AG08395 (cell line): ENCODE results near the gene MEGF6.
"Not testable (repeated sequence)": the region's sequence is repeated elsewhere in the genome, so short reads cannot be mapped to it uniquely, and the experiment has no call there.

Experiments used
- DNase-seq: peaks from one replicate; pipeline ENCODE4 v3.0.0; 2012; ENCODE audit warnings: mixed read lengths, low spot score

MEGF6 gene

DNA sequence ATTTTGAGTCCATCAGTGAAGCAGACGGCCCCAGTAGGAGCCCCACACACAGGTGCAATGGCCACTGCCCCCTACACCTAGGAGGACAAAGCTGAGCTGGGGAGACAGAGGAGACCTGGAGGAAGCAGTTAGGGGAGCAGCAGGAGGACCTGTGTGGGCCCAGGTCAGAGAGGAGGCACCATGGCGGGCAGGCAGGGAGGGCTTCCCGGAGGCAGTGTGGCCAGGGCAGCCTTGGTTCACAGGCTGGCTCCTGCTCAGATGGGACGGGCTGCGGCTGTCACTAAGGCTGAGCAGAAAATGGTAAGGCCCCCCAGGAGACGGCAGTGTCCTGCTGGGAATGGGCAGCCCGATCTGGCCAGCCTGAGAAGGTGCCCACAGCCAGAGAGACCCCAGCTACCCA is 15.4 kb downstream of the MEGF6 start:
- DNase-seq, result no peak

GRCh38 chr1:3594706-3595377 is 16.5 kb downstream of the MEGF6 start:
- DNase-seq, result no peak

DNA sequence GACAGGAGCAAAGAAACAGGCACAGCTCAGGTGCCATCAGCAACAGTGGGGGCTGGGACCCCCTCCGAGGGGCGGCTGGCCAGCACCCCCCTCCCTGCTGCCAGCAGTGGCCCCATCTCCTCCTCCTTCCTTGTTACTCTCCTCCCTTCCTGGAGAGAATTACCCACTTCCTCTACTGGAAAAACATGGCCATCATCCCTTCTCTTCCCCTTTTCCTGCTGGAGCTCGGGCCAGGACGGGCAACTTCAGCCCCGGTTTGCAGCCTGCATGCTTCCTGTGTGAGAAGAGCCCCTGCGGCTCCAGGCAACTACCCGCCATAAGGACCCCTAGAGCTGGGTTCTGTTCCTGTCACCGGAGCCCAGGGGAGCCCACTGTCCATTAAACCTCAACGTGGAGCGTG is 17.6 kb downstream of the MEGF6 start:
- no peak for DNase-seq

DNA sequence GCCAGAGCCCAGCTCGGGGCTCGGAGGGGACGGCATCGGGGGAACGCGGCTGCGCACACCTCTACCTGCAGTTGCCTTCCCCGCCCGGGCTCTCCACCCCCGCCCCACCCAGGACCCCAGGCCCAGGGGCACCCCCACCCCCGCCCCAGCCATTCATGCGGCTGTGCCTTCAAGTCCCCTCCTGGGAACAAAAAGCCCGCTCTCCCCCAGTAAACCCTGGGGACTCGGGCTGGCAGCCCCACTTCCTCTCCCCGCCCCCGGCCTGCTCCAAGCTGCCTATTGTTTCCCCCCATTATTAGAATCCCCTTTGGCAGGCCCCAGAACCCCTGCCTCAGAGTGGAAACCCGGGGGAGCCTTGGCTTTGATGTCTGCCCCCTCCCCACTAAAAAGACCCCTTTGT is 18.0 kb downstream of the MEGF6 start:
- DNase-seq, result no peak

GRCh38 chr1:3590951-3591865 is 20.1 kb downstream of the MEGF6 start:
- no peak for DNase-seq

- DNase-seq, result no peak
These were observed 21.1 kb downstream of the MEGF6 start for GRCh38 chr1:3590139-3590763.

- DNase-seq, result no peak
These were observed 22.9 kb downstream of the MEGF6 start for GRCh38 chr1:3588395-3588794.

GRCh38 chr1:3586986-3587759 is 24.1 kb downstream of the MEGF6 start:
- DNase-seq, result peak; percentile 45

GRCh38 chr1:3585940-3586568 is 25.3 kb downstream of the MEGF6 start:
- DNase-seq, result no peak

DNA sequence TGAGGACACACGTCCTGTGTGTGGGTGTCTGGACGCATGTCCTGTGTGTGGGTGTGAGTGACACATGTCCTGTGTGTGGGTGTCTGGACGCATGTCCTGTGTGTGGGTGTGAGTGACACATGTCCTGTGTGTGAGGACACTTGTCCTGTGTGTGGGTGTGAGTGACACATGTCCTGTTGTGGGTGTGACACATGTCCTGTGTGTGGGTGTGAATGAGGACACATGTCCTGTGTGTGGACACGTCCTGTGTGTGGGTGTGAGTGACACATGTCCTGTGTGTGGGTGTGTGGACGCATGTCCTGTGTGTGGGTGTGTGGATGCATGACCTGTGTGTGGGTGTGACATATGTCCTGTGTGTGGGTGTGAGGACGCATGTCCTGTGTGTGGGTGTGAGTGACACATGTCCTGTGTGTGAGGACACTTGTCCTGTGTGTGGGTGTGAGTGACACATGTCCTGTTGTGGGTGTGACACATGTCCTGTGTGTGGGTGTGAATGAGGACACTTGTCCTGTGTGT is 25.9 kb downstream of the MEGF6 start:
- not testable (repeated sequence) for DNase-seq

- DNase-seq, result no peak
These were observed 26.4 kb downstream of the MEGF6 start for GRCh38 chr1:3584915-3585314.

DNA sequence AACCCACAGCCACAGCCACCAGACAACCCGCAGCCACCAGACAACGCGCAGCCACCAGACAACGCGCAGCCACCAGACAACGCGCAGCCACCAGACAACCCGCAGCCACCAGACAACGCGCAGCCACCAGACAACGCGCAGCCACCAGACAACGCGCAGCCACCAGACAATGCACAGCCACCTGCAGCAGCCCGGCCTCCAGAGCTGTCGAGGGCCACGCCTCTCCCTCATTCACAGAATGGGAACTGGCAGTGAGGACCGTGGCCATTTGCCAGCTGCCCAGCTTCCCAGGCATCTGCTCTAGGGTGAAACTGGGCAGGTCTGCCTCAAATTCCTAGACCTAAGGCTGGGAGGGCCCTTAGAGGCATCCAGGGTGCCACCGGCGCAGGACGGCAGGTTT is 27.6 kb downstream of the MEGF6 start:
- DNase-seq, result not testable (repeated sequence)

DNA sequence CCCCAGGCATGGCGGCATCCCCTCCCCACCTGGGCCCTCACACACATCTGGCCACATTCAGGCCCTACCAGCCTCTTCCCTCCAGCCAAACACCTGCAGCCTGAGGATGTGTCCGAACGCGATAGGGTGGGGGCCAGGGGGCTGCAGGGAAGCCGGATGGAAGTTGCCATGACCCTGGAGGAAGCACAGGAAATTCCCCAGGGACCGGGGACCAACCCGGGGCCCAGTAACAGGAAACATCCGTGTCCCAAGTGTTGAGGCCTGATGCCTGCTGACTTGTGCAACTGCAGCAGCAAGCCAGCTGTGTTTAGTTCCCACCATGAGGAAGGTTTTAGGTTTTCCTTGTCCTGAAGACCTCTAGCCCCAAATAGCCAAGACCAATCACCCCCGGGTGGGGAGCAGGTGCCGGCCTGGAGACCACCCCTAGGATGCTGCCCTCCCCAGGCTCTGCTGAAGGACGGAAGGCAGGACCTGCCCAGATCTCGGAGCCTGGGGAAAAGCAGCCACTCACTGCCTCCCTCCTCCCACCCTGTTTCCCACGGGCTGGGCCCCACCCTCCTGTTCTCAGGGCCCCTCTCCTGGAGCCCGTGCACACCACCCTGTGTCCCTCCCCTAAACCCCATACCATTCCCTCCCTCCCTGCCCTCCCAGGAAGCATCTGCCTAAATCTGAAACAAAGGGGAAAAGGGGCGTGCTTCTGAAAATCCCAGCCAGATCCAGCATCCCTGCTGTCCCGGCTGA is 29.8 kb downstream of the MEGF6 start:
- DNase-seq, result no peak

DNA sequence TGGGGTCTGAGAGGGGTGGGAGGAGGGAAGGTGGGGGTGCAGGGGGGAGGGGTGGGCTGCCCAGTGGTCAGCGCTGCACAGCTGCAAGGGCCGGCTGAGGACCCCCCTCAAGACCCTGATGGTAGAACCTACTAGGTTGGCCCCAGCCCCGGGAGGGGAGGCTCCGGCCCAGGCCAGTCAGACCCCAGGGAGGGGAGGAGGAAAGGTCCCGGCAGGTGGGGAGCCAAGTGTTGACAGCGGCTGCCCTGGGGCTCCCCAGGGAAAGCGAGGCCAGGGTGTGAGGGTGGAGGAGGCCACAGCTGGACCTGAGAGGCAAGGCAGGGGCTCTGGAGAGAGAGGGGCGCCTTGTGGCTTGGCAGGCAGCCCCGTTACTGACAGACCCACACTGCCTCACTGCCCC is 31.1 kb downstream of the MEGF6 start:
- DNase-seq, result no peak

DNA sequence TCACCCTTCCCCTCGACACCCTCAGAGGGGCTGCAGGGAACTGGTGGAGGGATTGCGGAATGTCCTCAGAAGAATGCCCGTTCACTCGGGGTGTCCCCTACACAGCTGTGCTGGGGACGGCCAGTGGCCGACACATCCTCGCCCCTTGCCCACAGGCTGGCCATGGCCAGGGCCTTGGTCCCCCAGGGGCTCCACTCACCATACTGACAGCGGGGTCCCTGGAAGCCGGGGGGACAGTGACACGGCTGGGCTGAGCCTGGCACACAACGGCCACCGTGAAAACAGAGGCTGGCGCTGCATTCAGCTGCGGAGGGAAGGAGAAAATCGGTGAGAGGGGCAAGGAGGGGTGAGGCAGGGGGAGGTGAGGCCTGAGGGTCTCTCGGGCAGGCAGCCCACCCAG is 31.7 kb downstream of the MEGF6 start:
- no peak for DNase-seq

GRCh38 chr1:3578906-3579305 is 32.4 kb downstream of the MEGF6 start:
- no peak for DNase-seq

DNA sequence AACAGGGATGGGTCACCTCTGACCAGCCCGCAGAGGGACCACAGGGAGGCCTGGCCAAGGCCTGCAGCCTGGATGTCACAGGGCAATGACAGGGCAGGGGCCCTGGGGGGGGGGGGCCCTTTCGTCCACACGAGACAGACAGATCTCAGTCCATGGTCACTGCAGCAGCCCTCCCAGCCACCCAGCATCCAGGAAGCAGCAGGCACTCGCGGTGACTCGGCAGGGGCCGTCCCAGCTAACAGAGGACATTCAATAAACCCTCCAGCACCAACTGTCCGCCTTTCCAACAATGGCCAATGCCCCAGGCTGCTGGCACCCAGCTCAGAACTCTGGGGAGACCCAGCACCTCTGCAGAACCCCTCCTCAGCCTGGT is 32.9 kb downstream of the MEGF6 start:
- no peak for DNase-seq

DNA sequence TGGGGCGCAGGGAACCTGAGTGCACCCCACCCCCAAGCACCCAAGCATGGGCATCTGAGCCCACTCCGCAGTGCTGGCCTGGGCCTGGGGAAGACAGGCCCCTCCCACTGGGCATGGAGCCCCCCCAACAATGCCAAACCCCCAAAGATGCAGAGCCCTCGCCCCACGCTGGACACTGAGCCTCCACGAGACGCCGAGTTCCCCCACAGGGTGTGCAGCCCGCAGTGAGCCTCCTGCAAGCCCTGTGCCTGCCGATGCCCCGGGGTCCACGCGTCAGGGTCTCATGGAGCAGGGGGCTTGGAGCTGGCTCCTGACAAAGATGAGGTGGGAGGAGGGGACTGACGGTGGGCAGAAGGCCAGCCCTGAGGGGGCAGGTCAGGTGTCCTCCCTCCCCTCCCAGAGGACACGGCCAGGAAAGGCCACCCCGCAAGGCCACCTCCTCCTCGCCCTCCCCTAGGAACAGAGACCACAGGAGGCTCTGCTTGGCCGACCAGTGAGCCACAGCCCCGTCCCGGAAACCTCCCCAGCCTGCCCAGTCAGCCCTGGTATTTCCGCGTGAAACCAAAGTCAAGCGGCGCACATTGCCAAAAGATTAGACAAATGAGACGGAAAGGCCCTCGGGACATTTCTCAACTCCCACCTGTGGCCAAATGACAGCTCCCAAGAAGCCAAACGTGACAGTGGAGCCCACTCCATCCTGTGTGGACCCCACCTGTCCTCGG is 33.4 kb downstream of the MEGF6 start:
- DNase-seq, result no peak

- DNase-seq, result no peak
These were observed 34.0 kb downstream of the MEGF6 start for GRCh38 chr1:3577300-3577699.

DNA sequence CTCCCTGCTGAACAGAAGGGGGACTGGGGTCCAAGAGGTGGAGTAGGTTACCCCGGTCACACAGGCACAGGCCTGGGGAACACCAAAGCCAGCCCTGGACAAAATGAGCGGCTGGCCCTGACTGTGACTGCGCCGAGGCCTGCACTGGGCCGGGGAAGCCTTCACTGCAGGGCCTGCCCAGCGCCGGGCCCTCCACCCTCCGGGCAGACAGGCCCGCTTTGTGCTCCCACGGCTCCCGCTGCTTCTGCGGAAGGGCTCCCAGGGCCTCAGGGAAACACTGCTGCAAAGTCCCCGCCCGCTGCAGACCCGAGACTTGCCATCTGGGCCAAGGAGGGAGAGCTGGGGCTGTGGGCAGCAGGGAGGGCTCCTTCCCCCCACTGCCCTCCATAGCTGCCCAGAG is 35.3 kb downstream of the MEGF6 start:
- no peak for DNase-seq
